K562 (cell line): ENCODE results near the gene NLGN3. TPM values are rescaled to one million over a fixed set of nuclear protein-coding genes. Genes with fewer than 3 reads are reported as not detected.

Experiments used
- ATAC-seq: fragments of 200-7000 bp; cut with Tn5 transposase; 3 replicates; pipeline ENCODE4 v1.9.1; 2020; ENCODE audit warnings: moderate library complexity
- BruUV-seq: library from RNA; stranded (reverse); fragments of 400-500 nt; replicated peaks from 2 replicates; lab custom pipeline; 2021; lab: Mats Ljungman, UMichigan
- CTCF ChIA-PET: fragments of 300-600 bp; formaldehyde crosslinking; extraction: SDS; loops from one replicate; lab custom pipeline; 2021; ENCODE audit warnings: low intra/inter-chr PET ratio; lab: Yijun Ruan, JAX
- POLR2A ChIA-PET: fragments of 300-600, 350-650 bp; sonication (Branson Sonifier 250); formaldehyde crosslinking; extraction: SDS; loops from one replicate; lab custom pipeline; 2021; ENCODE audit warnings: antibody characterized with exemption, inconsistent platforms; lab: Yijun Ruan, JAX
- DNase-seq, 4 experiments: peaks; one replicate each; pipeline versions ENCODE4 v3.0.0 to v3.0.0-alpha.2; 2011 to 2018; ENCODE audit warnings: low spot score in 3 of 4, mixed read lengths in 3 of 4; ENCODE audit errors: extremely low read depth in 1 of 4
- FAIRE-seq: peaks from 2 replicates; lab custom pipeline; 2011; peaks lifted over from hg19 to GRCh38; lab: Jason Lieb, UNC
- H2AFZ ChIP-seq: 2 replicates; pipeline ENCODE4 v1.6.0; 2011; ENCODE audit warnings: low read depth, low read length, control low read depth, inconsistent platforms
- H3K27ac ChIP-seq: fragments of 200-600 bp; 3 replicates; pipeline ENCODE4 v1.8.0; 2011; ENCODE audit warnings: low read depth, mild to moderate bottlenecking, control low read depth, inconsistent platforms, low read length, moderate library complexity, mixed read lengths; ENCODE audit errors: extremely low read depth
- H3K27me3 ChIP-seq, 2 experiments: fragments of 300-600 bp in 1 of 2; 2 replicates in 1 of 2; 3 replicates in 1 of 2; pipeline versions ENCODE4 v1.6.0 to v1.8.0; 2011; ENCODE audit warnings: inconsistent platforms in 2 of 2, low read length in 2 of 2, mild to moderate bottlenecking in 1 of 2, mixed read lengths in 1 of 2, moderate library complexity in 1 of 2; ENCODE audit not compliant: control insufficient read depth in 2 of 2, insufficient read depth in 2 of 2
- H3K36me3 ChIP-seq: fragments of 300-600 bp; 3 replicates; pipeline ENCODE4 v1.8.0; 2011; ENCODE audit warnings: mild to moderate bottlenecking, low read length, inconsistent platforms; ENCODE audit not compliant: control insufficient read depth, insufficient read depth
- H3K4me1 ChIP-seq, 2 experiments: fragments of 200-600 bp in 1 of 2; replicated peaks in 1 of 2; 2 replicates in 1 of 2; 3 replicates in 1 of 2; pipeline versions ENCODE4 v1.5.1 to v1.8.0; 2011; ENCODE audit warnings: inconsistent platforms in 2 of 2, low read length in 2 of 2, mild to moderate bottlenecking in 1 of 2, mixed read lengths in 1 of 2, moderate library complexity in 1 of 2; ENCODE audit not compliant: control insufficient read depth in 2 of 2, insufficient read depth in 2 of 2
- H3K4me2 ChIP-seq: 2 replicates; pipeline ENCODE4 v1.6.1; 2011; ENCODE audit warnings: low read length, control low read depth, inconsistent platforms, mixed read lengths; ENCODE audit not compliant: insufficient read depth
- H3K4me3 ChIP-seq: fragments of 200-600 bp; sonication (generic), shearing (Covaris generic); 2 replicates; pipeline ENCODE4 v1.5.1; 2016; ENCODE audit warnings: control low read depth, inconsistent platforms
- H3K79me2 ChIP-seq: fragments of 200-600 bp; 3 replicates; pipeline ENCODE4 v1.8.0; 2011; ENCODE audit warnings: low read length, inconsistent platforms; ENCODE audit not compliant: control insufficient read depth, insufficient read depth
- H3K9ac ChIP-seq, 2 experiments: 2 replicates each; pipeline versions ENCODE4 v1.6.0 to v1.6.1; 2011; ENCODE audit warnings: low read depth in 2 of 2, low read length in 2 of 2, control low read depth in 1 of 2, inconsistent platforms in 1 of 2, mild to moderate bottlenecking in 1 of 2, mixed read lengths in 1 of 2; ENCODE audit not compliant: insufficient read depth in 1 of 2
- H3K9me1 ChIP-seq: one replicate; pipeline ENCODE4 v1.6.0; 2011; ENCODE audit warnings: inconsistent platforms, mild to moderate bottlenecking, low read length, moderate library complexity; ENCODE audit not compliant: control insufficient read depth, insufficient read depth
- H3K9me3 ChIP-seq: replicated peaks from 2 replicates; pipeline ENCODE4 v1.5.1; 2011; ENCODE audit warnings: low read depth, low read length, inconsistent platforms; ENCODE audit not compliant: control insufficient read depth, insufficient read depth
- H4K20me1 ChIP-seq: replicated peaks from 2 replicates; pipeline ENCODE4 v1.6.1; 2011; ENCODE audit warnings: low read length, inconsistent platforms, mixed read lengths; ENCODE audit not compliant: control insufficient read depth, insufficient read depth
- ARID1B ChIP-seq: fragments of 450-650 bp; IDR thresholded peaks from 2 replicates; pipeline ENCODE4 v1.6.1; 2016; ENCODE audit warnings: antibody characterized with exemption, mild to moderate bottlenecking, inconsistent platforms
- FOXP1 ChIP-seq: sonication (generic); formaldehyde crosslinking; IDR thresholded peaks from 2 replicates; pipeline ENCODE4 v1.8.0; 2022; ENCODE audit warnings: mild to moderate bottlenecking, missing genetic modification reagents
- MAZ ChIP-seq, 2 experiments: fragments of 450-650 bp in 1 of 2; sonication (generic) in 1 of 2; formaldehyde crosslinking; IDR thresholded peaks in 1 of 2; conservative IDR thresholded peaks in 1 of 2; 2 replicates each; pipeline versions ENCODE4 v1.4.0 to v1.5.0; 2020; ENCODE audit warnings: mild to moderate bottlenecking in 1 of 2, missing genetic modification reagents in 1 of 2
- RAD51 ChIP-seq: fragments of 450-650 bp; IDR thresholded peaks from 2 replicates; pipeline ENCODE4 v1.7.1; 2016; ENCODE audit warnings: low read depth, mild to moderate bottlenecking, borderline replicate concordance
- RFX5 ChIP-seq: IDR thresholded peaks from 2 replicates; pipeline ENCODE4 v1.6.1; 2011; ENCODE audit warnings: low read depth, mild to moderate bottlenecking, improper control_type of control experiment, low read length
- WGBS: fragments of 100-300 bp; shearing (Covaris generic); methylation state at CpG from one replicate; pipeline ENCODE4 v1.1.6; 2016; ENCODE audit warnings: low coverage, mixed read lengths; ENCODE audit not compliant: insufficient coverage; ENCODE audit errors: missing lambda C conversion rate; 5-methylcytosine and 5-hydroxymethylcytosine counted together
- in situ Hi-C: fragments of 300-500 bp; cut with MboI; formaldehyde crosslinking; loops from 4 replicates; pipeline ENCODE4 v1.15.0; 2018; ENCODE audit warnings: inconsistent platforms, mixed read lengths
- intact Hi-C: fragments of 100-400 bp; cut with micrococcal nuclease; formaldehyde crosslinking; loops from 2 replicates; pipeline ENCODE4 v1.14.2; 2022
- polyA plus RNA-seq, 8 experiments: library from polyadenylated mRNA; depleted of rRNA in 4 of 8; stranded (reverse) in 5 of 8; unstranded in 3 of 8; fragments of >200 nt; fragmentation: Nextera tagmentation in 2 of 8; fragmentation: Illumina TruSeq in 1 of 8; extraction: Ambion mirVana in 2 of 8; extraction: Trizol in 1 of 8; gene quantifications; 2 replicates each; pipeline versions ENCODE4 v1.2.1 to v1.2.3, GENCODE V29; 2011 to 2014; ENCODE audit warnings: inconsistent platforms in 1 of 8, missing spikeins in 1 of 8
- total RNA-seq, 7 experiments: library from RNA; depleted of rRNA in 6 of 7; stranded (reverse); fragments of >200 nt in 6 of 7; fragmentation: Illumina TruSeq in 2 of 7; extraction: Trizol in 2 of 7; gene quantifications; 2 replicates each; pipeline versions ENCODE4 v1.2.1 to v1.2.3, GENCODE V29; 2011 to 2021; ENCODE audit warnings: low replicate concordance in 1 of 7
- TF ChIP-seq, protein P1 (sequence below): fragments of 450-650 bp; conservative IDR thresholded peaks from 2 replicates; pipeline ENCODE4 v1.6.1; 2016; ENCODE audit warnings: missing genetic modification characterization, low read depth, mild to moderate bottlenecking, missing compliant biosample characterization, moderate library complexity
- TF ChIP-seq, protein P2 (sequence below), 2 experiments: fragments of 250-450 bp in 1 of 2; fragments of 450-650 bp in 1 of 2; sonication (Bioruptor Pico) in 1 of 2; IDR thresholded peaks; 2 replicates each; pipeline versions ENCODE4 v1.6.1 to v1.8.0; 2016 to 2021; ENCODE audit warnings: mild to moderate bottlenecking in 2 of 2, moderate library complexity in 2 of 2, missing compliant biosample characterization in 1 of 2, missing genetic modification characterization in 1 of 2

Gene NLGN3
- total and polyA plus RNA-seq, 9 of the 15 experiments (the other 6 are each of a cell fraction or from before 2014, with no cell fraction given), result 0.03 to 0.86 (median 0.25) TPM

DNA sequence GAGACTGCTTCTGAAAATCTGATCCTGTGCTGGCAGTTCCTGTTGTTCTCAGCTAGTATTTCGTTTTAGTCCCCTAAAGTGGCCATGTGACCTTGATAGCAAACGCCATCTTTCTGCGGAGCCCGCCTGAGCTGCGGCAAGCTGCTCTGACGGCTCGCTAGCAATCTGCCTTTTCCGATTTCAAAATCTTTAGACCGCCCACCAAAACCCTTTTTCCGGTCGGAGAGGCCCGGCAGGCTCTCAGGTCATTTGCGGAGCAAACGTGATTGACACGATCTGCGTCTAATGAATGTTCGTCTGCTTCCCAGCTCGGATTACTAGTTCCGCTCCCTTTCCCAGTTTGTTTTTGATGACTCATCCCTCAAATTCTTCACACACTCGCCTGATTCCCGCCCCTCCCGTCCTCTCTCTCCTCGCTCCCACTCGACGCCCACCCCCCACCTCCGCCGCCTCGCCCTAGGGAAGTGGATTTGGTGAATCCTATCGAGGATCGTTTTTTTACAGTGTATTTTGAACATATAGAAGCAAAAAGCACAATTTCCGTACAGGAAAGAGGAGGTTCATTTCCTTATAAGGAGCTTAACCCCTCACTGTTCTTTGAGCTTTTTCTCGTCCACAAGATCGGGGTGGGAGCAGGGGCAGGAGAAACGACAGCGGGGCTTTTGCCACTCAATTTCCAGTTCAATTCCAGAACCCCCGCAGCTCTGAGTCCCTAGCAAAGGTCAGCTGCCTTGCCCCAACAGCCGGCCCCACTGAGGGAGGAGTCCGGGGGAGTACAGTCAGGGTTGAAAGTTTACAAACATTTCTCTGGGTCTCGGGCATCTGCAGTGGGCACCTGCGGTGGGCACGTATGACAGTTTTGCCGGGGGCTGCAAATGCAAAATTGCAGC lies 37.5 kb downstream of the NLGN3 start (continued):
- no peak for TF ChIP-seq RFX5
- TF ChIP-seq FOXP1, result no peak
- TF ChIP-seq RAD51, result peak; percentile 78
- TF ChIP-seq MAZ (CRISPR knock-in tag; conservative IDR thresholded peaks at IDR 0.05 in 1 of 2, IDR thresholded peaks at IDR 0.05 in 1 of 2), result peak in 1 of 2 experiments; percentile 17; a peak in 1 of 4 replicates
- peak; percentile 69 for TF ChIP-seq ARID1B

DNA sequence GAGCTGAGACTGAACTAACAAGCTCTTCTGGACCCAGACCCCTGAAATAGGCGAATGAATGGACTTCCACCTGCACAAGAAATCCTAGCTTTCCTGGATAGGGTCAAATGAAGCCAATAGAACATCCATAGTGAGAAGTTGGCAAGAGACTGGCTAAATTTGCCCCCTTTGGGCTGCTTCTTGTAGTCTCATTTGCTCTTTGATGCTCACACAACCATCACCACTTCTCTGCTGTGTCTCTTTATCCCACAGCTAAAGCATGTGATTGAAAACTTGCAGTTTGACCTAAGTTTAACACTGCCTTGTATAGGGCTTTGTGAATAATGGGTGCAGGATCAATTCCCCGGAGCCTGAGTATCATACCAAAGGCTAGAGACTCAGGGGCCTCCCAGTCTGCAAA lies 38.2 kb downstream of the NLGN3 start:
- BruUV-seq, result no TSS peak
- no peak for DNase-seq
- in situ Hi-C loops (no loop called here), intact Hi-C loops (loop anchor here (5.0 kb wide), 1 partner anchor 469 kb away; no protein-coding TSS in a partner anchor)
- Histone ChIP-seq H3K27me3 (no peaks in the 10 kb centered on the region), H3K27ac (peak overlapping the region; percentile 97), H3K4me1 (peaks cover 4 to 15% of the 10 kb centered on the region in 2 experiments; a peak in 3 of 5 replicates), H3K4me2 (no peak overlapping the region), H4K20me1 (no peaks in the 10 kb centered on the region), H3K9me1 (no peaks in the 10 kb centered on the region), H2AFZ (peak overlapping the region; percentile 84), H3K36me3 (no peaks in the 10 kb centered on the region), H3K9ac (peak overlapping the region; percentile 33 to 96; a peak in 2 of 4 replicates), H3K9me3 (no peaks in the 10 kb centered on the region), H3K4me3 (no peak overlapping the region), H3K79me2 (no peaks in the 10 kb centered on the region)
- no peak for ATAC-seq
- ChIA-PET POLR2A (interaction anchor here (0.6 to 1.2 kb wide), 4 partner anchors 10 to 188 kb away, joined by 3 to 5 read pairs (median 3); no protein-coding TSS in a partner anchor), CTCF (no interaction called here)
- WGBS, result 54% methylated on average over 2 of the region's 2 CpGs
- TF ChIP-seq, protein P1, sequence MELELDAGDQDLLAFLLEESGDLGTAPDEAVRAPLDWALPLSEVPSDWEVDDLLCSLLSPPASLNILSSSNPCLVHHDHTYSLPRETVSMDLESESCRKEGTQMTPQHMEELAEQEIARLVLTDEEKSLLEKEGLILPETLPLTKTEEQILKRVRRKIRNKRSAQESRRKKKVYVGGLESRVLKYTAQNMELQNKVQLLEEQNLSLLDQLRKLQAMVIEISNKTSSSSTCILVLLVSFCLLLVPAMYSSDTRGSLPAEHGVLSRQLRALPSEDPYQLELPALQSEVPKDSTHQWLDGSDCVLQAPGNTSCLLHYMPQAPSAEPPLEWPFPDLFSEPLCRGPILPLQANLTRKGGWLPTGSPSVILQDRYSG, result 0 out of 2 replicates have a peak, but pooled peaks have one; percentile 7
- TF ChIP-seq, protein P2, sequence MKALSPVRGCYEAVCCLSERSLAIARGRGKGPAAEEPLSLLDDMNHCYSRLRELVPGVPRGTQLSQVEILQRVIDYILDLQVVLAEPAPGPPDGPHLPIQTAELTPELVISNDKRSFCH (CRISPR knock-in tag; IDR thresholded peaks at IDR 0.05), result no peak
- TF ChIP-seq, protein P2 (tag; IDR thresholded peaks at IDR 0.05), result no peak
- FAIRE-seq, result no peak
